Parathyroid adenoma (tissue), 2 donors: ENCODE measurements around the gene CBARP.

Experiments
- H2AFZ ChIP-seq: fragments of 300-600 bp; sonication (generic); one replicate; pipeline ENCODE4 v1.7.0; 2017; ENCODE audit warnings: antibody characterized with exemption, mild to moderate bottlenecking
- H3K27ac ChIP-seq: fragments of 300-600 bp; sonication (generic); one replicate; pipeline ENCODE4 v1.7.0; 2017
- H3K27me3 ChIP-seq: fragments of 300-600 bp; sonication (generic); one replicate; pipeline ENCODE4 v1.7.0; 2017; ENCODE audit warnings: low read length; ENCODE audit not compliant: control insufficient read depth, insufficient read depth
- H3K36me3 ChIP-seq: fragments of 300-600 bp; sonication (generic); one replicate; pipeline ENCODE4 v1.7.0; 2017; ENCODE audit warnings: low read length; ENCODE audit not compliant: control insufficient read depth, insufficient read depth
- H3K4me1 ChIP-seq: fragments of 300-600 bp; sonication (generic); one replicate; pipeline ENCODE4 v1.7.0; 2017; ENCODE audit warnings: control low read depth
- H3K4me2 ChIP-seq: fragments of 300-600 bp; sonication (generic); one replicate; pipeline ENCODE4 v1.7.0; 2017; ENCODE audit warnings: low read length
- H3K4me3 ChIP-seq: fragments of 300-600 bp; sonication (generic); one replicate; pipeline ENCODE4 v1.7.0; 2017; ENCODE audit warnings: low read depth, low read length
- H3K79me2 ChIP-seq: fragments of 300-600 bp; sonication (generic); one replicate; pipeline ENCODE4 v1.7.0; 2017; ENCODE audit warnings: control low read depth
- H3K9ac ChIP-seq: fragments of 300-600 bp; sonication (generic); one replicate; pipeline ENCODE4 v1.7.0; 2017; ENCODE audit warnings: mild to moderate bottlenecking
- H3K9me3 ChIP-seq: fragments of 300-600 bp; sonication (generic); one replicate; pipeline ENCODE4 v1.7.0; 2017; ENCODE audit warnings: low read length; ENCODE audit not compliant: control insufficient read depth
- TF ChIP-seq, protein P1 (sequence below): fragments of 300-600 bp; sonication (generic); IDR thresholded peaks from one replicate; pipeline ENCODE4 v1.7.0; 2017; ENCODE audit warnings: antibody characterized with exemption, mild to moderate bottlenecking
- donor health status: primary hyperparathyroidism.

The CBARP gene

GRCh38 chr19:1278074-1278473, 40.3 kb upstream of the CBARP start:
- no peak overlapping the region for H3K4me2 ChIP-seq
- TF ChIP-seq, protein P1, sequence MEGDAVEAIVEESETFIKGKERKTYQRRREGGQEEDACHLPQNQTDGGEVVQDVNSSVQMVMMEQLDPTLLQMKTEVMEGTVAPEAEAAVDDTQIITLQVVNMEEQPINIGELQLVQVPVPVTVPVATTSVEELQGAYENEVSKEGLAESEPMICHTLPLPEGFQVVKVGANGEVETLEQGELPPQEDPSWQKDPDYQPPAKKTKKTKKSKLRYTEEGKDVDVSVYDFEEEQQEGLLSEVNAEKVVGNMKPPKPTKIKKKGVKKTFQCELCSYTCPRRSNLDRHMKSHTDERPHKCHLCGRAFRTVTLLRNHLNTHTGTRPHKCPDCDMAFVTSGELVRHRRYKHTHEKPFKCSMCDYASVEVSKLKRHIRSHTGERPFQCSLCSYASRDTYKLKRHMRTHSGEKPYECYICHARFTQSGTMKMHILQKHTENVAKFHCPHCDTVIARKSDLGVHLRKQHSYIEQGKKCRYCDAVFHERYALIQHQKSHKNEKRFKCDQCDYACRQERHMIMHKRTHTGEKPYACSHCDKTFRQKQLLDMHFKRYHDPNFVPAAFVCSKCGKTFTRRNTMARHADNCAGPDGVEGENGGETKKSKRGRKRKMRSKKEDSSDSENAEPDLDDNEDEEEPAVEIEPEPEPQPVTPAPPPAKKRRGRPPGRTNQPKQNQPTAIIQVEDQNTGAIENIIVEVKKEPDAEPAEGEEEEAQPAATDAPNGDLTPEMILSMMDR = no peak
- no peak overlapping the region for H3K27ac ChIP-seq
- no peaks in the 10 kb centered on the region for H3K27me3 ChIP-seq
- H3K4me1 ChIP-seq = peaks cover 17% of the 10 kb centered on the region
- peaks cover 5% of the 10 kb centered on the region for H3K79me2 ChIP-seq
- no peak overlapping the region for H3K4me3 ChIP-seq
- no peak overlapping the region for H3K9ac ChIP-seq
- H3K36me3 ChIP-seq = no peaks in the 10 kb centered on the region
- no peak overlapping the region for H2AFZ ChIP-seq
- no peaks in the 10 kb centered on the region for H3K9me3 ChIP-seq

DNA sequence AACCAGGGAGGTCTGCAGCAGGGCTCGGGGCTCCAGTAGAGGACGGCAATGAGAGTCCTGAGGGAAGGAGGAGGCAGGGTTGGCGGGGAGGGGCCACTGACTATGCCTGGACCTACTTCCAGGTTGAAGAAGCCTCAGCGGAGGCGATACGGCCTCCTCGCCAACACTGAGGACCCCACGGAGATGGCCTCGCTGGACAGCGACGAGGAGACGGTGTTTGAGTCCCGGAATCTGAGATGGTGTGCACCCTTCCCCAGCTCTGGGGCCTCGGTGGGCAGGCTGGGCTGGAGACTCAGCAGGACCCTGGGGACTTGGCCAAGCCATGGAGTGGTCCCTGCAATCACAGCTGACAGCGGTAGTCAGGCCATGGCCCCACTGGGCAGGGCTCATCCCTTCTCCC, 39.3 kb upstream of the CBARP start:
- H3K9me3 ChIP-seq = no peaks in the 10 kb centered on the region
- no peak overlapping the region for H3K9ac ChIP-seq
- no peak overlapping the region for H3K4me2 ChIP-seq
- H3K4me3 ChIP-seq = no peak overlapping the region
- H3K27me3 ChIP-seq = no peaks in the 10 kb centered on the region
- H3K27ac ChIP-seq = no peak overlapping the region
- peaks cover 13% of the 10 kb centered on the region for H3K79me2 ChIP-seq
- no peak overlapping the region for H2AFZ ChIP-seq
- no peaks in the 10 kb centered on the region for H3K36me3 ChIP-seq
- TF ChIP-seq, protein P1 = no peak
- H3K4me1 ChIP-seq = peaks cover 17% of the 10 kb centered on the region

DNA sequence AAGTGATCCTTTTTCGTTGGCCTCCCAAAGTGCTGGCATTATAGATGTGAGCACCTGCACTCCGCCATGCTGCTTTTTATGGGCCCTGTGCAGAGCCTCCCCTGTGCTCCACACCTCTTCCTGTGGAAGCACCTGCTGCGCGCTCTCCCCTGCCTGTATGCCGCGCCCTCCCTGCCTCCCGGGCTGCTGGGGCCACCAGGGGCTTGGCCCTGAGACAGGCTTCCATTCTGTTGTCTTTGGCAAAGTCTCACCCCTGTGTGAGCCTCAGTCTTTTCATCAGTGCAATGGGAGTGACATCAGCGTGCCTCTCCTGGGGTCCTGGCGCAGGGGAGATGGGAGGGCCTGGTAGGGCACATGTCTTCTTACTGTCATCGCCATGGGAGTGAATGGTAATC, 38.8 kb upstream of the CBARP start:
- Histone ChIP-seq H3K36me3 (no peaks in the 10 kb centered on the region), H2AFZ (no peak overlapping the region), H3K9me3 (no peaks in the 10 kb centered on the region), H3K4me1 (peaks cover 21% of the 10 kb centered on the region), H3K4me3 (no peak overlapping the region), H3K9ac (no peak overlapping the region), H3K79me2 (peaks cover 17% of the 10 kb centered on the region), H3K27ac (no peak overlapping the region), H3K27me3 (no peaks in the 10 kb centered on the region), H3K4me2 (peak overlapping the region; percentile 97)
- TF ChIP-seq, protein P1 = no peak

DNA sequence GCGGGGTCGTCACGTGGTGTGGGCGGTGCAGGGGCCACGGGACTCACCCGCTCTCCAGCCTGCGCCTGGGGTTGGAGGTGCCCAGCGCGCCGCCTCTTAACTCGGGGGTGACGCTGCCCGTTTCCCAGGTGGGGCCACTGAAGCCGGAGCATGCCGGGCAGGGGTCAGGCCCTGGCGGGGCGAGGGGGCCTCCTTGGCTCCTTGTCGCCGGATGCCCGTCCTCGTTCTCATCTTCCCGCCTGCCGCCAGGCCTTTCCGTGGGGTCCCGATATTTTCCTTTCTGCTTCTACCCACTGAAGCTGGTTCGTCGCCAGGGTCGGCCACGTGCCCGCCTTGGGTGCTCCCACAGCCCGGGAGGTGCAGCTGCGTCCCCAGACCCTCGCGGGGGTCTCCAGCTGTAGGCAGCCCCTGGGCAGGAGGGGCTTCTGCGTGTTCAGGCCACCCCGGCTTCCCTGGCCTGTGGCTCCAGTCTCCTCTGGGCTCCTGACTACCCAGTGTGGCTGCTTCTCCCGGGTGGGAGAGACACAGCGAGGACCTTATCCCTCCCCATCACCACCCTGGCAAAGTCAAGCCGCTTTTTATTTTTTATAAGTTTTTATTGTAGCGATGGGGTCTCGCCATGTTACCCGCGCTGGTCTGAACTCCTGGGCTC, 38.3 kb upstream of the CBARP start:
- no peaks in the 10 kb centered on the region for H3K27me3 ChIP-seq
- H3K9me3 ChIP-seq = no peaks in the 10 kb centered on the region
- peak overlapping the region; percentile 97 for H3K4me2 ChIP-seq
- H3K36me3 ChIP-seq = no peaks in the 10 kb centered on the region
- H3K4me3 ChIP-seq = peak overlapping the region; percentile 82
- H3K27ac ChIP-seq = peak overlapping the region; percentile 97
- peaks cover 22% of the 10 kb centered on the region for H3K79me2 ChIP-seq
- H3K4me1 ChIP-seq = peaks cover 26% of the 10 kb centered on the region
- H3K9ac ChIP-seq = no peak overlapping the region
- H2AFZ ChIP-seq = peak overlapping the region; percentile 83
- TF ChIP-seq, protein P1 = no peak
